ENCODE measurements around the gene PLEKHA6.

Gene PLEKHA6

GRCh38 chr1:204345438-204345841, 14.3 kb downstream of the PLEKHA6 start:
- Histone ChIP-seq H3K4me3 (replicated peaks; ENCODE audit: insufficient read depth, low read length) (no peak overlapping the region), H3K27ac (replicated peaks) (no peak overlapping the region), H3K27me3 (ENCODE audit: insufficient read depth, poor library complexity, severe bottlenecking) (no peaks in the 10 kb centered on the region)
- TF ChIP-seq SPI1 (IDR thresholded peaks at IDR 0.05; ENCODE audit: borderline replicate concordance, low read depth) (no peak), CTCF (IDR thresholded peaks at IDR 0.05; ENCODE audit: insufficient read depth, low read length) (no peak)
- no peak for DNase-seq (ENCODE audit: low read depth in 1 of 2, low spot score in 1 of 2)

- no peak for DNase-seq (ENCODE audit: low read depth in 1 of 2, low spot score in 1 of 2)
- no peak overlapping the region for H3K4me3 ChIP-seq (replicated peaks; ENCODE audit: insufficient read depth, low read length)
- H3K27ac ChIP-seq (replicated peaks): no peak overlapping the region
- no peaks in the 10 kb centered on the region for H3K27me3 ChIP-seq (ENCODE audit: insufficient read depth, poor library complexity, severe bottlenecking)
- TF ChIP-seq REST (IDR thresholded peaks at IDR 0.05; ENCODE audit: insufficient replicate concordance, low read depth) (no peak), CTCF (IDR thresholded peaks at IDR 0.05; ENCODE audit: insufficient read depth, low read length) (no peak), GABPA (IDR thresholded peaks at IDR 0.05; ENCODE audit: low read depth) (no peak), SPI1 (IDR thresholded peaks at IDR 0.05; ENCODE audit: borderline replicate concordance, low read depth) (no peak), POLR2AphosphoS5 (IDR thresholded peaks at IDR 0.05; ENCODE audit: low read depth) (no peak)
Observed at GRCh38 chr1:204344665-204345355, 14.9 kb downstream of the PLEKHA6 start.

GRCh38 chr1:204343802-204344201, 15.9 kb downstream of the PLEKHA6 start:
- no peak overlapping the region for H3K27ac ChIP-seq (replicated peaks)
- TF ChIP-seq REST (IDR thresholded peaks at IDR 0.05; ENCODE audit: insufficient replicate concordance, low read depth) (no peak), GABPA (IDR thresholded peaks at IDR 0.05; ENCODE audit: low read depth) (no peak), SPI1 (IDR thresholded peaks at IDR 0.05; ENCODE audit: borderline replicate concordance, low read depth) (no peak), POLR2AphosphoS5 (IDR thresholded peaks at IDR 0.05; ENCODE audit: low read depth) (no peak), CTCF (IDR thresholded peaks at IDR 0.05; ENCODE audit: insufficient read depth, low read length) (no peak)
- no peak overlapping the region for H3K4me3 ChIP-seq (replicated peaks; ENCODE audit: insufficient read depth, low read length)
- H3K27me3 ChIP-seq (ENCODE audit: insufficient read depth, poor library complexity, severe bottlenecking): no peaks in the 10 kb centered on the region
- no peak for DNase-seq (ENCODE audit: low read depth in 1 of 2, low spot score in 1 of 2)

GRCh38 chr1:204343247-204343646, 16.5 kb downstream of the PLEKHA6 start:
- no peak for DNase-seq (ENCODE audit: low read depth in 1 of 2, low spot score in 1 of 2)
- Histone ChIP-seq H3K27ac (replicated peaks) (no peak overlapping the region), H3K4me3 (replicated peaks; ENCODE audit: insufficient read depth, low read length) (no peak overlapping the region), H3K27me3 (ENCODE audit: insufficient read depth, poor library complexity, severe bottlenecking) (no peaks in the 10 kb centered on the region)
- no peak for TF ChIP-seq REST (IDR thresholded peaks at IDR 0.05; ENCODE audit: insufficient replicate concordance, low read depth)
- no peak for TF ChIP-seq SPI1 (IDR thresholded peaks at IDR 0.05; ENCODE audit: borderline replicate concordance, low read depth)
- TF ChIP-seq POLR2AphosphoS5 (IDR thresholded peaks at IDR 0.05; ENCODE audit: low read depth): no peak
- no peak for TF ChIP-seq GABPA (IDR thresholded peaks at IDR 0.05; ENCODE audit: low read depth)
